Measurements from ENCODE around the gene BMPR1B.

Gene BMPR1B

GRCh38 chr4:95017305-95018064 lies 259.7 kb downstream of the BMPR1B start:
- no peaks in the 10 kb centered on the region for H3K36me3 ChIP-seq (ENCODE audit: control insufficient read depth in 2 of 2, insufficient read depth in 2 of 2, low read length in 2 of 2)
- H3K4me3 ChIP-seq (ENCODE audit: low read length in 2 of 2), result no peak overlapping the region
- H3K27me3 ChIP-seq (ENCODE audit: control insufficient read depth in 1 of 2, insufficient read depth in 2 of 2, low read length in 2 of 2), result no peaks in the 10 kb centered on the region
- H3K9me3 ChIP-seq (ENCODE audit: control insufficient read depth in 2 of 2, low read length in 2 of 2), result no peaks in the 10 kb centered on the region
- H3K27ac ChIP-seq (ENCODE audit: low read length), result no peak overlapping the region
- no peaks in the 10 kb centered on the region for H3K4me1 ChIP-seq (ENCODE audit: control insufficient read depth, insufficient read depth, low read length)
- H3K9ac ChIP-seq (ENCODE audit: low read length in 2 of 2), result no peak overlapping the region

DNA sequence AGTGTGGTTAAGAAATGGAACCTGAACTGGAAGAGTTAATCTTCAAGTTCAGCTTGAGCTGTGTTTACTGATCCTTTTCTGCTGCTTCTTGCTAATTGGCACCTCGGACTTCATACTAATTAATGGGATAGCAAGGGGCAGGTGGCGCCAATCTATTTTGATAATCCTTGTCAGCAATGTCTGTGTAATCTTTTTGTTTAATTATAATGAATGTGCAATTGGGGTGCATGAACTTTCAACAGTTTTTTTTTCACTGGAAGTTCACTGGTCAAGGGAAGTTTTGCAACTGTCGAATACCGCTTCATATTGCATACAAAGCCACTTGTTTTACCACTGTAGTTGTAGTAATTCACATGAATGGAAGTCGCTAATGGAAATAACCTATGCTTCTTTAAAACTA lies 261.0 kb downstream of the BMPR1B start:
- H3K27me3 ChIP-seq (ENCODE audit: control insufficient read depth in 1 of 2, insufficient read depth in 2 of 2, low read length in 2 of 2), result no peaks in the 10 kb centered on the region
- H3K9ac ChIP-seq (ENCODE audit: low read length in 2 of 2), result no peak overlapping the region
- H3K4me3 ChIP-seq (ENCODE audit: low read length in 2 of 2), result no peak overlapping the region
- H3K9me3 ChIP-seq (ENCODE audit: control insufficient read depth in 2 of 2, low read length in 2 of 2), result no peaks in the 10 kb centered on the region
- no peaks in the 10 kb centered on the region for H3K36me3 ChIP-seq (ENCODE audit: control insufficient read depth in 2 of 2, insufficient read depth in 2 of 2, low read length in 2 of 2)
- H3K27ac ChIP-seq (ENCODE audit: low read length), result no peak overlapping the region
- no peaks in the 10 kb centered on the region for H3K4me1 ChIP-seq (ENCODE audit: control insufficient read depth, insufficient read depth, low read length)

DNA sequence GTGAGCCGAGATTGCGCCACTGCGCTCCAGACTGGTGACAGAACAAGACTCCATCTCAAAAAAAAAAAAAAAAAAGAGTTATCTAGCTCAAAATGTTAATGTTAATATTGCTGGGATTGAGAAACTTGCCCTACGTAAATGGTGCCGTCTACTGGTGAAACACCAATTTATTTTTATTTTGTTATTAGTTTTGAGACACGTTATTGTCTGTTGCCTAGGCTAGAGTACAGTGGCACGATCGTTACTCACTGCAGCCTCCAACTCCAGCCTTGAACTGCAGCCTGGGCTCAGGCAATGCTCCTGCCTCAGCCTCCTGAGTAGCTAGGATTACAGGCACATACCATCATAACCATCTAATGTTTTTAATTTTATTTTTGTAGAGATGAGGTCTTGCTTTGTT lies 262.8 kb downstream of the BMPR1B start:
- Histone ChIP-seq H3K4me3 (ENCODE audit: low read length in 2 of 2) (no peak overlapping the region), H3K9ac (ENCODE audit: low read length in 2 of 2) (no peak overlapping the region), H3K9me3 (ENCODE audit: control insufficient read depth in 2 of 2, low read length in 2 of 2) (no peaks in the 10 kb centered on the region), H3K27ac (ENCODE audit: low read length) (no peak overlapping the region), H3K36me3 (ENCODE audit: control insufficient read depth in 2 of 2, insufficient read depth in 2 of 2, low read length in 2 of 2) (no peaks in the 10 kb centered on the region), H3K27me3 (ENCODE audit: control insufficient read depth in 1 of 2, insufficient read depth in 2 of 2, low read length in 2 of 2) (no peaks in the 10 kb centered on the region), H3K4me1 (ENCODE audit: control insufficient read depth, insufficient read depth, low read length) (no peaks in the 10 kb centered on the region)

GRCh38 chr4:95021099-95021498 lies 263.3 kb downstream of the BMPR1B start:
- Histone ChIP-seq H3K9ac (ENCODE audit: low read length in 2 of 2) (no peak overlapping the region), H3K27ac (ENCODE audit: low read length) (no peak overlapping the region), H3K4me3 (ENCODE audit: low read length in 2 of 2) (no peak overlapping the region), H3K9me3 (ENCODE audit: control insufficient read depth in 2 of 2, low read length in 2 of 2) (no peaks in the 10 kb centered on the region), H3K4me1 (ENCODE audit: control insufficient read depth, insufficient read depth, low read length) (no peaks in the 10 kb centered on the region), H3K27me3 (ENCODE audit: control insufficient read depth in 1 of 2, insufficient read depth in 2 of 2, low read length in 2 of 2) (no peaks in the 10 kb centered on the region), H3K36me3 (ENCODE audit: control insufficient read depth in 2 of 2, insufficient read depth in 2 of 2, low read length in 2 of 2) (no peaks in the 10 kb centered on the region)

GRCh38 chr4:95023110-95023509 lies 265.4 kb downstream of the BMPR1B start:
- H3K27ac ChIP-seq (ENCODE audit: low read length), result no peak overlapping the region
- H3K27me3 ChIP-seq (ENCODE audit: control insufficient read depth in 1 of 2, insufficient read depth in 2 of 2, low read length in 2 of 2), result no peaks in the 10 kb centered on the region
- H3K4me3 ChIP-seq (ENCODE audit: low read length in 2 of 2), result no peak overlapping the region
- H3K9me3 ChIP-seq (ENCODE audit: control insufficient read depth in 2 of 2, low read length in 2 of 2), result no peaks in the 10 kb centered on the region
- H3K4me1 ChIP-seq (ENCODE audit: control insufficient read depth, insufficient read depth, low read length), result no peaks in the 10 kb centered on the region
- no peak overlapping the region for H3K9ac ChIP-seq (ENCODE audit: low read length in 2 of 2)
- no peaks in the 10 kb centered on the region for H3K36me3 ChIP-seq (ENCODE audit: control insufficient read depth in 2 of 2, insufficient read depth in 2 of 2, low read length in 2 of 2)

DNA sequence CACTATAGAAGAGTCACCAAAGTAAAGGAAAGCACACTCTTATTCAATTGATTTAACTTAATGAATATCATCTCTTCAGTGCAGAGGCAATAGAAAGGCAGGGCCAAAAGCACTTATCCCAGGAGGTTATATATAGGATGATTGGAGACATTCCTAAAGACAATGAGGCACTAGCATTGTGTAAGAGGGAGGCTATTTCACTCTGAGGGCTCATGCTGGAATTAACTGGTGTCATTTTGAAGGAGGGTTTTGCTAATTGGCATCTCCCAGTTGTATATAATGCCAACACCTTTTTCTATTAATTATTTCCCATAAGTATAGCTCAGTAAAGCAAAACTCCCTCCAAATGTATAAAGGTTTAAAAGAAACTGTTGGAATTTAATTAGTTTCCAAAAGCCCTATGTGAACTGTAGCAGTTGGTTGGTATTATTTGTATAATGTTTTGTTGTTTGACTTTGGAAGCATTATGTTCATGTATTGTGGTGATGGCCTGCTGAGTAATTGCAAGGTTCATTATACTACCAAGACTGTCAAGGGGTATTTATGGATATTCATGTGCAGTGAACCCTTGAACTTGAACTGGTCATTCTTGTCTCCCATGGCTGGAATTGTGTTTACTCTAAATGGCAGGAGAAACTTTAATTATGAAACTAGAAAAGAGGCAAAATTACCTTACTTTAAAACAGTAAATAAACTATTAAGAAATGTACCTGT lies 270.3 kb downstream of the BMPR1B start:
- H3K4me3 ChIP-seq (ENCODE audit: low read length in 2 of 2), result no peak overlapping the region
- H3K9me3 ChIP-seq (ENCODE audit: control insufficient read depth in 2 of 2, low read length in 2 of 2), result peaks cover 2 to 3% of the 10 kb centered on the region in 2 donors
- peaks cover 0 to 2% of the 10 kb centered on the region in 2 donors for H3K36me3 ChIP-seq (ENCODE audit: control insufficient read depth in 2 of 2, insufficient read depth in 2 of 2, low read length in 2 of 2)
- H3K27ac ChIP-seq (ENCODE audit: low read length), result no peak overlapping the region
- H3K4me1 ChIP-seq (ENCODE audit: control insufficient read depth, insufficient read depth, low read length), result no peaks in the 10 kb centered on the region
- H3K9ac ChIP-seq (ENCODE audit: low read length in 2 of 2), result no peak overlapping the region
- no peaks in the 10 kb centered on the region for H3K27me3 ChIP-seq (ENCODE audit: control insufficient read depth in 1 of 2, insufficient read depth in 2 of 2, low read length in 2 of 2)

GRCh38 chr4:95038791-95039190 lies 281.0 kb downstream of the BMPR1B start:
- Histone ChIP-seq H3K27ac (ENCODE audit: low read length) (no peak overlapping the region), H3K4me1 (ENCODE audit: control insufficient read depth, insufficient read depth, low read length) (no peaks in the 10 kb centered on the region), H3K27me3 (ENCODE audit: control insufficient read depth in 1 of 2, insufficient read depth in 2 of 2, low read length in 2 of 2) (no peaks in the 10 kb centered on the region), H3K4me3 (ENCODE audit: low read length in 2 of 2) (no peak overlapping the region), H3K9ac (ENCODE audit: low read length in 2 of 2) (no peak overlapping the region), H3K9me3 (ENCODE audit: control insufficient read depth in 2 of 2, low read length in 2 of 2) (no peaks in the 10 kb centered on the region), H3K36me3 (ENCODE audit: control insufficient read depth in 2 of 2, insufficient read depth in 2 of 2, low read length in 2 of 2) (no peaks in the 10 kb centered on the region)

DNA sequence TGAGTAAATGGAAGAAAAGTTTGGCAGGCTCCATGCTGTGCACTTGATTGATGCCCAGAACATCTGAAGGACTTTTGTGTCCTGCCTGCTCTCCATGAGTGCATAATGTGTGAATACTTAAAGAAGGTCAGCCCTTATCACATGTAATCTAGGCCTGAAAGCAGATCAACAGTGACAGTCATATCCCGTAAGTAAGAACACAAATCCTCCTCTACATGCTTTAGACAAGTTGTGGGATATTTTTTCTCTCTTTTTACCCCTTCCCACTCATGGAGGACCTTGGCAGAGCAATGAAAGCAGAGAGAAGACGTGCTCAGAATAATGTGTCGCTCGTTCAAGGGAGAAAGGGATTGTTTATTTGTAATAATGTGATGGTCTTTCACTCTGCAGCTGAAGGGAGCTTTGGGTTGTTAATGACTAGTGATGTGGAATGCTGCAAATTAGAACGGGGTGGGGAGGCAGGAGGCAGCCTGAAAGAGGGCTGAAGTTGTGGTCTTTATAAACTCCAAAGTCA lies 286.6 kb downstream of the BMPR1B start:
- Histone ChIP-seq H3K4me1 (ENCODE audit: control insufficient read depth, insufficient read depth, low read length) (no peaks in the 10 kb centered on the region), H3K4me3 (ENCODE audit: low read length in 2 of 2) (no peak overlapping the region), H3K36me3 (ENCODE audit: control insufficient read depth in 2 of 2, insufficient read depth in 2 of 2, low read length in 2 of 2) (no peaks in the 10 kb centered on the region), H3K9me3 (ENCODE audit: control insufficient read depth in 2 of 2, low read length in 2 of 2) (no peaks in the 10 kb centered on the region), H3K27me3 (ENCODE audit: control insufficient read depth in 1 of 2, insufficient read depth in 2 of 2, low read length in 2 of 2) (no peaks in the 10 kb centered on the region), H3K9ac (ENCODE audit: low read length in 2 of 2) (no peak overlapping the region), H3K27ac (ENCODE audit: low read length) (no peak overlapping the region)

- H3K9ac ChIP-seq (ENCODE audit: low read length in 2 of 2), result no peak overlapping the region
- no peaks in the 10 kb centered on the region for H3K27me3 ChIP-seq (ENCODE audit: control insufficient read depth in 1 of 2, insufficient read depth in 2 of 2, low read length in 2 of 2)
- H3K36me3 ChIP-seq (ENCODE audit: control insufficient read depth in 2 of 2, insufficient read depth in 2 of 2, low read length in 2 of 2), result no peaks in the 10 kb centered on the region
- no peak overlapping the region for H3K27ac ChIP-seq (ENCODE audit: low read length)
- H3K4me1 ChIP-seq (ENCODE audit: control insufficient read depth, insufficient read depth, low read length), result no peaks in the 10 kb centered on the region
- H3K4me3 ChIP-seq (ENCODE audit: low read length in 2 of 2), result no peak overlapping the region
- H3K9me3 ChIP-seq (ENCODE audit: control insufficient read depth in 2 of 2, low read length in 2 of 2), result no peaks in the 10 kb centered on the region
These were observed 287.7 kb downstream of the BMPR1B start for GRCh38 chr4:95045429-95045828.

DNA sequence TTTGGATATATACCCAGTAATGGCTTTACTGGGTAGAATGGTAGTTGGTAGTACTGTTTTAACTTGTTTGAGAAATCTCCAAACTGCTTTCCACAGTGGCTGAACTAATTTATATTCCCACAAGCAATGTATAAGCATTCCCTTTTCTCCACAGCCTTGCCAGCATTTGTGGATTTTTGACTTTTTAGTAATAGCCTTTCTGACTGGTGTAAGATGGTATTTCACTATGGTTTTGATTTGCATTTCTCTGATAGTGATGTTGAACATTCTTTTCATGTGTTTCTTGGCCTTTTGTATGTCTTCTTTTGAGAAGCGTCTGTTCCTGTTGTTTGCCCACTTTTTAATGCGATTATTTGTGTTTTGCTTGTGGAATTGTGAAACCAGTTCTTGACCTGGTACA lies 290.5 kb downstream of the BMPR1B start:
- no peak overlapping the region for H3K27ac ChIP-seq (ENCODE audit: low read length)
- H3K36me3 ChIP-seq (ENCODE audit: control insufficient read depth in 2 of 2, insufficient read depth in 2 of 2, low read length in 2 of 2), result no peaks in the 10 kb centered on the region
- no peak overlapping the region for H3K4me3 ChIP-seq (ENCODE audit: low read length in 2 of 2)
- H3K9ac ChIP-seq (ENCODE audit: low read length in 2 of 2), result no peak overlapping the region
- no peaks in the 10 kb centered on the region for H3K27me3 ChIP-seq (ENCODE audit: control insufficient read depth in 1 of 2, insufficient read depth in 2 of 2, low read length in 2 of 2)
- no peaks in the 10 kb centered on the region for H3K9me3 ChIP-seq (ENCODE audit: control insufficient read depth in 2 of 2, low read length in 2 of 2)
- no peaks in the 10 kb centered on the region for H3K4me1 ChIP-seq (ENCODE audit: control insufficient read depth, insufficient read depth, low read length)
